Psoas muscle (tissue), 8 donors: ENCODE measurements around the gene PRDM7. TPM values are rescaled to one million over a fixed set of nuclear protein-coding genes. Genes with fewer than 3 reads are reported as not detected.

ENCODE experiments used
- ATAC-seq, 4 donors: fragments of 200-7000 bp; cut with Tn5 transposase; one replicate each; pipeline ENCODE4 v1.9.1; 2020; ENCODE audit warnings: moderate library complexity in 3 of 4, mild to moderate bottlenecking in 2 of 4
- DNase-seq, 2 donors: peaks; one replicate each; pipeline ENCODE4 v3.0.0-alpha.2; 2020
- H3K27ac ChIP-seq: fragments of 200-600 bp; one replicate; pipeline ENCODE4 v1.8.0; 2022
- H3K27me3 ChIP-seq, 3 donors: fragments of 200-600 bp in 1 of 3; one replicate each; pipeline versions ENCODE4 v1.6.1 to v1.8.0; 2013 to 2022; ENCODE audit warnings: low read length in 2 of 3, mild to moderate bottlenecking in 2 of 3, moderate library complexity in 1 of 3; ENCODE audit not compliant: insufficient read depth in 3 of 3
- H3K36me3 ChIP-seq, 2 donors: fragments of 200-600 bp in 1 of 2; one replicate each; pipeline versions ENCODE4 v1.6.1 to v1.8.0; 2013 to 2022; ENCODE audit warnings: low read depth in 1 of 2, mild to moderate bottlenecking in 1 of 2, moderate library complexity in 1 of 2; ENCODE audit not compliant: insufficient read depth in 1 of 2
- H3K4me1 ChIP-seq: fragments of 200-600 bp; one replicate; pipeline ENCODE4 v1.8.0; 2022
- H3K4me3 ChIP-seq: fragments of 200-600 bp; one replicate; pipeline ENCODE4 v1.8.0; 2022; ENCODE audit warnings: mild to moderate bottlenecking
- H3K9me3 ChIP-seq: fragments of 200-600 bp; one replicate; pipeline ENCODE4 v1.8.0; 2022
- CTCF ChIP-seq: fragments of 200-600 bp; IDR thresholded peaks from one replicate; pipeline ENCODE4 v1.8.0; 2022; ENCODE audit warnings: antibody characterized with exemption
- WGBS, 3 donors: extraction: QIAGEN DNeasy Blood & Tissue Kit; methylation state at CpG; one replicate each; pipeline versions ENCODE4 v1.1.6 to v1.1.7; 2013; 5-methylcytosine and 5-hydroxymethylcytosine counted together
- intact Hi-C, 2 donors: fragments of 100-400 bp; cut with DNase I; formaldehyde crosslinking; loops; one replicate each; pipeline versions ENCODE4 v1.11.0 to v1.14.2; 2022
- polyA plus RNA-seq, 3 donors: library from polyadenylated mRNA; stranded (reverse); fragments of 200-250 nt; gene quantifications; one replicate each; pipeline ENCODE4 v1.2.3, GENCODE V29; 2013
- total RNA-seq, 4 donors: library from RNA; stranded (reverse); fragmentation: NEBNext Ultra II Directional in 2 of 4; extraction: Animal tissue kit (Norgen Biotek cat#: 25700) in 2 of 4; gene quantifications; one replicate each; pipeline versions ENCODE4 v1.2.1 to v1.2.4, GENCODE V29; 2021 to 2023
- donor health status: healthy with polysubstance abuse.
- donor health status: DM: no; HTN: no; CAD: no; lungs with moderate emphysema.
- donor health status: Bipolar disorder and iron deficiency.
- donor health status: healthy.
- donor health status: DM: yes; HTN: yes; CAD: no.
- donor health status: DM: no; HTN: no; CAD: no.
- donor health status: DM: no; HTN: no; CAD: no.
- donor health status: DM: yes; HTN: yes; CAD: no.

The PRDM7 gene
- total and polyA plus RNA-seq, 7 donors = not detected

- 87 to 89% (median 88%) methylated on average over 8 of the region's 8 CpGs for WGBS, 3 donors
- no peak for TF ChIP-seq CTCF
- Histone ChIP-seq H3K27me3 (no peaks in the 10 kb centered on the region), H3K4me1 (no peaks in the 10 kb centered on the region), H3K27ac (no peak overlapping the region), H3K4me3 (no peak overlapping the region), H3K9me3 (no peaks in the 10 kb centered on the region), H3K36me3 (peaks cover 2 to 55% of the 10 kb centered on the region in 2 donors)
- no peak for ATAC-seq
- no peak for DNase-seq
- intact Hi-C loops = no loop called here
Observed at GRCh38 chr16:90034504-90034903, 42.6 kb downstream of the PRDM7 start.

- intact Hi-C loops = no loop called here
- Histone ChIP-seq H3K9me3 (no peaks in the 10 kb centered on the region), H3K36me3 (peaks cover 2 to 51% of the 10 kb centered on the region in 2 donors), H3K4me3 (no peak overlapping the region), H3K27ac (no peak overlapping the region), H3K4me1 (no peaks in the 10 kb centered on the region), H3K27me3 (no peaks in the 10 kb centered on the region)
- 79 to 82% (median 80%) methylated on average over 4 of the region's 4 CpGs for WGBS, 3 donors
- ATAC-seq (no peak), DNase-seq (no peak)
- TF ChIP-seq CTCF = no peak
Observed at GRCh38 chr16:90033387-90033786, 43.7 kb downstream of the PRDM7 start.

GRCh38 chr16:90032674-90033331 lies 44.3 kb downstream of the PRDM7 start:
- no peaks in the 10 kb centered on the region for H3K9me3 ChIP-seq
- no peaks in the 10 kb centered on the region for H3K27me3 ChIP-seq
- no peak overlapping the region for H3K4me3 ChIP-seq
- peak in 1 of 4 donors; percentile 35 for ATAC-seq
- H3K4me1 ChIP-seq = no peaks in the 10 kb centered on the region
- intact Hi-C loops = no loop called here
- no peak for DNase-seq
- no peak overlapping the region for H3K27ac ChIP-seq
- 71 to 73% (median 72%) methylated on average over 8 of the region's 8 CpGs for WGBS, 3 donors
- peaks cover 2 to 48% of the 10 kb centered on the region in 2 donors for H3K36me3 ChIP-seq
- no peak for TF ChIP-seq CTCF

- ATAC-seq (peak in 3 of 4 donors; percentile 25 to 57 (median 47)), DNase-seq (no peak)
- Histone ChIP-seq H3K27ac (no peak overlapping the region), H3K4me3 (no peak overlapping the region), H3K27me3 (no peaks in the 10 kb centered on the region), H3K4me1 (no peaks in the 10 kb centered on the region), H3K36me3 (peaks cover 0 to 43% of the 10 kb centered on the region in 2 donors), H3K9me3 (no peaks in the 10 kb centered on the region)
- no peak for TF ChIP-seq CTCF
- WGBS, 3 donors = 75 to 78% (median 77%) methylated on average over 9 of the region's 9 CpGs
- intact Hi-C loops = no loop called here
Observed at GRCh38 chr16:90031931-90032673, 45.0 kb downstream of the PRDM7 start.
